ENCODE results near the gene ABCB4.

Gene ABCB4

DNA sequence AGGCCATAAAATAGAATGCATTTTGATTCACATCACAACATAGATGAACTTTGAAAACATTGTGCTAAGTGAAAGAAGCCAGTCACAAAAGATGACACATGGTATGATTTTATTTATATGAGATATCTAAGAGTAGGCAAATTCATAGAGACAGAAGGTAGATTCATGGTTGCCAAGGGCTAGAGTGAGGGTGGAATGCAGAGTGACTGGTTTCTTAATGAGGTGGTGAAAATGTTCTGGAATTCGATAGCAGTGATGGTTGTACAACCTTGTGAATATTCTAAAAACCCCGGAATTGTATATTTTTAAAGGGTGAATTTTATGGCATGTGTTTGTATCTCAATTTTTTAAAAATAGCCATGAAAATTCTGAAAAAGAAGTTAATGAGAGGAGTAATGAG lies 42.9 kb downstream of the ABCB4 start:
- no peak for ATAC-seq

DNA sequence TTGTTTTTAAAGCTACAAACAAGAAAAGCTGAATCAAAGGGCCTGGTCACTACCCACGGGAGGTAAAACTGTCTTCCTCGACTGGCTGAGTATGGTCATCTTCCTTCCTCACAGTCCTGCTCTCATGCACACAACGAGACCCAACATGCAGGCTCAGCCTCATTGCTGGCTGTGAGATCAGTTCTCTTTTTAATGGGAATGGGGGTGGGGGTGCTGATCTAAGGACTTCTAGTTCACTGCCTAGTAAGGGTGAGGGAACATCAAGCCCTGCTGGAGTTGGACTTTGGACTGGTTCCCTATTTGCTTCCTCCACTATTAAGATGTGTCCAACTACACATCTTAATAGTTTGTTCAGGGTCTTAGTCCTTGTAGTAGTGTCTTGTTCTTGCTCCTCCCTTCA lies 48.2 kb downstream of the ABCB4 start:
- no peak for TF ChIP-seq ZFP3 (CRISPR knock-in tag; IDR thresholded peaks at IDR 0.05)
- no peak for TF ChIP-seq POU6F1 (CRISPR knock-in tag; IDR thresholded peaks at IDR 0.05; ENCODE audit: borderline replicate concordance, low read depth)
- TF ChIP-seq TOX (CRISPR knock-in tag; IDR thresholded peaks at IDR 0.05; ENCODE audit: borderline replicate concordance) = no peak
- TF ChIP-seq TSHZ2 (CRISPR knock-in tag; IDR thresholded peaks at IDR 0.05) = no peak
- TF ChIP-seq ZNF70 (CRISPR knock-in tag; IDR thresholded peaks at IDR 0.05) = no peak
- TF ChIP-seq ISL1 (CRISPR knock-in tag; IDR thresholded peaks at IDR 0.05) = no peak
- TF ChIP-seq ZFP30 (CRISPR knock-in tag; IDR thresholded peaks at IDR 0.05) = no peak
- TF ChIP-seq PPARA (CRISPR knock-in tag; IDR thresholded peaks at IDR 0.05; ENCODE audit: borderline replicate concordance) = no peak
- no peak for TF ChIP-seq RARB (CRISPR knock-in tag; IDR thresholded peaks at IDR 0.05)
- no peak for TF ChIP-seq ESRRG (CRISPR knock-in tag; IDR thresholded peaks at IDR 0.05)
- TF ChIP-seq, protein P1, sequence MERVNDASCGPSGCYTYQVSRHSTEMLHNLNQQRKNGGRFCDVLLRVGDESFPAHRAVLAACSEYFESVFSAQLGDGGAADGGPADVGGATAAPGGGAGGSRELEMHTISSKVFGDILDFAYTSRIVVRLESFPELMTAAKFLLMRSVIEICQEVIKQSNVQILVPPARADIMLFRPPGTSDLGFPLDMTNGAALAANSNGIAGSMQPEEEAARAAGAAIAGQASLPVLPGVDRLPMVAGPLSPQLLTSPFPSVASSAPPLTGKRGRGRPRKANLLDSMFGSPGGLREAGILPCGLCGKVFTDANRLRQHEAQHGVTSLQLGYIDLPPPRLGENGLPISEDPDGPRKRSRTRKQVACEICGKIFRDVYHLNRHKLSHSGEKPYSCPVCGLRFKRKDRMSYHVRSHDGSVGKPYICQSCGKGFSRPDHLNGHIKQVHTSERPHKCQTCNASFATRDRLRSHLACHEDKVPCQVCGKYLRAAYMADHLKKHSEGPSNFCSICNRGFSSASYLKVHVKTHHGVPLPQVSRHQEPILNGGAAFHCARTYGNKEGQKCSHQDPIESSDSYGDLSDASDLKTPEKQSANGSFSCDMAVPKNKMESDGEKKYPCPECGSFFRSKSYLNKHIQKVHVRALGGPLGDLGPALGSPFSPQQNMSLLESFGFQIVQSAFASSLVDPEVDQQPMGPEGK (CRISPR knock-in tag; IDR thresholded peaks at IDR 0.05; ENCODE audit: borderline replicate concordance) = no peak
- ATAC-seq = no peak

More for the DNA sequence above, 42.9 kb downstream of the ABCB4 start:
- TF ChIP-seq, protein P2, sequence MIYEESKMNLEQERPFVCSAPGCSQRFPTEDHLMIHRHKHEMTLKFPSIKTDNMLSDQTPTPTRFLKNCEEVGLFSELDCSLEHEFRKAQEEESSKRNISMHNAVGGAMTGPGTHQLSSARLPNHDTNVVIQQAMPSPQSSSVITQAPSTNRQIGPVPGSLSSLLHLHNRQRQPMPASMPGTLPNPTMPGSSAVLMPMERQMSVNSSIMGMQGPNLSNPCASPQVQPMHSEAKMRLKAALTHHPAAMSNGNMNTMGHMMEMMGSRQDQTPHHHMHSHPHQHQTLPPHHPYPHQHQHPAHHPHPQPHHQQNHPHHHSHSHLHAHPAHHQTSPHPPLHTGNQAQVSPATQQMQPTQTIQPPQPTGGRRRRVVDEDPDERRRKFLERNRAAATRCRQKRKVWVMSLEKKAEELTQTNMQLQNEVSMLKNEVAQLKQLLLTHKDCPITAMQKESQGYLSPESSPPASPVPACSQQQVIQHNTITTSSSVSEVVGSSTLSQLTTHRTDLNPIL (CRISPR knock-in tag; IDR thresholded peaks at IDR 0.05; ENCODE audit: low read depth) = no peak
- TF ChIP-seq ZNF8 (CRISPR knock-in tag; IDR thresholded peaks at IDR 0.05) (no peak), OSR1 (CRISPR knock-in tag; IDR thresholded peaks at IDR 0.05) (no peak), SNAI2 (CRISPR knock-in tag; IDR thresholded peaks at IDR 0.05) (no peak), PPARA (CRISPR knock-in tag; IDR thresholded peaks at IDR 0.05; ENCODE audit: borderline replicate concordance) (no peak), ZFP3 (CRISPR knock-in tag; IDR thresholded peaks at IDR 0.05) (no peak), TCF4 (CRISPR knock-in tag; IDR thresholded peaks at IDR 0.05; ENCODE audit: borderline replicate concordance) (no peak), ZNF565 (CRISPR knock-in tag; conservative IDR thresholded peaks at IDR 0.05; ENCODE audit: low read depth) (no peak), POU6F1 (CRISPR knock-in tag; IDR thresholded peaks at IDR 0.05; ENCODE audit: borderline replicate concordance, low read depth) (no peak), TSHZ2 (CRISPR knock-in tag; IDR thresholded peaks at IDR 0.05) (no peak), ARNTL (CRISPR knock-in tag; IDR thresholded peaks at IDR 0.05; ENCODE audit: borderline replicate concordance, low read depth) (no peak), BACH2 (CRISPR knock-in tag; IDR thresholded peaks at IDR 0.05; ENCODE audit: borderline replicate concordance) (no peak)
- TF ChIP-seq, protein P1 (CRISPR knock-in tag; IDR thresholded peaks at IDR 0.05; ENCODE audit: borderline replicate concordance) = no peak
